GM12878 (cell line): ENCODE data around the gene JPH4. TPM values are rescaled to one million over a fixed set of nuclear protein-coding genes. Genes with fewer than 3 reads are reported as not detected.

ENCODE experiments used
- ATAC-seq: fragments of 200-7000 bp; cut with Tn5 transposase; 3 replicates; pipeline ENCODE4 v1.9.1; 2020; ENCODE audit warnings: mild to moderate bottlenecking, moderate library complexity
- BruUV-seq: library from RNA; stranded (reverse); fragments of 400-500 nt; replicated peaks from 2 replicates; lab custom pipeline; 2021; lab: Mats Ljungman, UMichigan
- CTCF ChIA-PET: fragments of 300-600 bp; sonication (Branson Sonifier 250); formaldehyde crosslinking; extraction: SDS; loops from one replicate; lab custom pipeline; 2021; ENCODE audit warnings: inconsistent platforms; lab: Yijun Ruan, JAX
- POLR2A ChIA-PET: fragments of 350-600 bp; formaldehyde crosslinking; extraction: SDS; loops from one replicate; lab custom pipeline; 2021; ENCODE audit warnings: inconsistent platforms; lab: Charles Lee
- RAD21 ChIA-PET: fragments of 300-600 bp; sonication (Branson Sonifier 250); formaldehyde crosslinking; loops from one replicate; lab custom pipeline; 2023; ENCODE audit warnings: antibody characterized with exemption; ENCODE audit not compliant: unreplicated experiment; lab: Charles Lee
- SMC1A ChIA-PET: fragments of 300-600 bp; sonication (Branson Sonifier 250); formaldehyde crosslinking; loops from one replicate; lab custom pipeline; 2023; ENCODE audit not compliant: unreplicated experiment, uncharacterized antibody; lab: Charles Lee
- DNase-seq: peaks from one replicate; pipeline ENCODE4 v3.0.0-alpha.2; 2011; ENCODE audit warnings: low read depth, low spot score
- FAIRE-seq: peaks from 3 replicates; lab custom pipeline; 2011; peaks lifted over from hg19 to GRCh38; lab: Jason Lieb, UNC
- H2AFZ ChIP-seq: 2 replicates; pipeline ENCODE4 v1.6.0; 2011; ENCODE audit warnings: low read depth, low read length, control low read depth; ENCODE audit not compliant: control insufficient read depth
- H3K27ac ChIP-seq: 2 replicates; pipeline ENCODE4 v1.5.1; 2011; ENCODE audit warnings: control low read depth; ENCODE audit not compliant: control insufficient read depth, insufficient read depth
- H3K27me3 ChIP-seq, 2 experiments: replicated peaks in 1 of 2; 2 replicates each; pipeline versions ENCODE4 v1.6.0 to v1.6.1; 2011; ENCODE audit warnings: low read length in 1 of 2; ENCODE audit not compliant: control insufficient read depth in 2 of 2, insufficient read depth in 2 of 2
- H3K36me3 ChIP-seq, 2 experiments: 2 replicates each; pipeline ENCODE4 v1.5.1; 2011; ENCODE audit warnings: low read length in 1 of 2; ENCODE audit not compliant: control insufficient read depth in 2 of 2, insufficient read depth in 2 of 2
- H3K4me1 ChIP-seq: 2 replicates; pipeline ENCODE4 v1.6.1; 2011; ENCODE audit warnings: mild to moderate bottlenecking, low read length, moderate library complexity, mixed read lengths; ENCODE audit not compliant: control insufficient read depth, insufficient read depth
- H3K4me2 ChIP-seq: 2 replicates; pipeline ENCODE4 v1.6.0; 2011; ENCODE audit warnings: control low read depth; ENCODE audit not compliant: control insufficient read depth, insufficient read depth
- H3K4me3 ChIP-seq: fragments of 200-600 bp; sonication (generic); 2 replicates; pipeline ENCODE4 v1.5.1; 2016
- H3K79me2 ChIP-seq: 2 replicates; pipeline ENCODE4 v1.6.0; 2011; ENCODE audit warnings: low read length; ENCODE audit not compliant: control insufficient read depth, insufficient read depth
- H3K9ac ChIP-seq: 2 replicates; pipeline ENCODE4 v1.8.0; 2011; ENCODE audit warnings: low read length, control low read depth, mixed read lengths; ENCODE audit not compliant: control insufficient read depth, insufficient read depth
- H3K9me3 ChIP-seq: replicated peaks from 3 replicates; pipeline ENCODE4 v1.5.1; 2011; ENCODE audit warnings: mild to moderate bottlenecking, low read length; ENCODE audit not compliant: control insufficient read depth, insufficient read depth
- H4K20me1 ChIP-seq: 2 replicates; pipeline ENCODE4 v1.6.0; 2011; ENCODE audit not compliant: control insufficient read depth, insufficient read depth
- CREB1 ChIP-seq: IDR thresholded peaks from 2 replicates; pipeline ENCODE4 v1.6.1; 2012; ENCODE audit warnings: low read depth, mild to moderate bottlenecking, inconsistent platforms
- CREM ChIP-seq: IDR thresholded peaks from 2 replicates; pipeline ENCODE4 v1.6.1; 2014; ENCODE audit warnings: antibody characterized with exemption, low read depth
- NR2C1 ChIP-seq: fragments of 450-650 bp; IDR thresholded peaks from 2 replicates; pipeline ENCODE4 v1.6.1; 2017; ENCODE audit warnings: antibody characterized with exemption, mild to moderate bottlenecking, moderate library complexity
- SPI1 ChIP-seq: IDR thresholded peaks from 2 replicates; pipeline ENCODE4 v1.6.1; 2011; ENCODE audit warnings: low read depth, mild to moderate bottlenecking, low read length, moderate library complexity, borderline replicate concordance; ENCODE audit not compliant: insufficient read depth
- WGBS: methylation state at CpG from one replicate; pipeline ENCODE4 v1.1.6; 2016; ENCODE audit warnings: low lambda C conversion rate; ENCODE audit not compliant: insufficient replicate concordance, insufficient coverage; ENCODE audit errors: missing lambda C conversion rate; 5-methylcytosine and 5-hydroxymethylcytosine counted together
- in situ Hi-C: fragments of 300-500 bp; cut with MboI; formaldehyde crosslinking; loops from 9 replicates; pipeline ENCODE4 v1.14.3; 2018; ENCODE audit warnings: mixed read lengths
- intact Hi-C: fragments of 100-400 bp; cut with micrococcal nuclease; formaldehyde crosslinking; loops from one replicate; pipeline ENCODE4 v1.14.2; 2022; ENCODE audit not compliant: unreplicated experiment
- polyA plus RNA-seq, 11 experiments: library from polyadenylated mRNA; depleted of rRNA in 4 of 11; unstranded in 6 of 11; stranded (reverse) in 5 of 11; fragments of >200 nt; fragmentation: Nextera tagmentation in 4 of 11; fragmentation: Illumina TruSeq in 1 of 11; extraction: Ambion mirVana in 4 of 11; extraction: Trizol in 1 of 11; gene quantifications; 1 replicate in 1 of 11; 2 replicates in 10 of 11; pipeline versions ENCODE4 v1.2.1 to v1.2.3, GENCODE V29; 2011 to 2016; ENCODE audit warnings: inconsistent platforms in 2 of 11, missing spikeins in 2 of 11, low read depth in 1 of 11
- total RNA-seq, 4 experiments: library from RNA; depleted of rRNA in 3 of 4; stranded (reverse); fragments of >200 nt in 3 of 4; fragmentation: Illumina TruSeq in 1 of 4; extraction: Trizol in 1 of 4; gene quantifications; 2 replicates each; pipeline versions ENCODE4 v1.2.1 to v1.2.3, GENCODE V29; 2013 to 2021
- TF ChIP-seq, protein P1 (sequence below): IDR thresholded peaks from 2 replicates; pipeline ENCODE4 v1.6.1; 2012; ENCODE audit warnings: low read length, inconsistent platforms

Gene JPH4
- total and polyA plus RNA-seq, 10 of the 15 experiments (the other 5 are each of a cell fraction or from before 2014, with no cell fraction given), result 0.48 to 10.3 (median 3.8) TPM

DNA sequence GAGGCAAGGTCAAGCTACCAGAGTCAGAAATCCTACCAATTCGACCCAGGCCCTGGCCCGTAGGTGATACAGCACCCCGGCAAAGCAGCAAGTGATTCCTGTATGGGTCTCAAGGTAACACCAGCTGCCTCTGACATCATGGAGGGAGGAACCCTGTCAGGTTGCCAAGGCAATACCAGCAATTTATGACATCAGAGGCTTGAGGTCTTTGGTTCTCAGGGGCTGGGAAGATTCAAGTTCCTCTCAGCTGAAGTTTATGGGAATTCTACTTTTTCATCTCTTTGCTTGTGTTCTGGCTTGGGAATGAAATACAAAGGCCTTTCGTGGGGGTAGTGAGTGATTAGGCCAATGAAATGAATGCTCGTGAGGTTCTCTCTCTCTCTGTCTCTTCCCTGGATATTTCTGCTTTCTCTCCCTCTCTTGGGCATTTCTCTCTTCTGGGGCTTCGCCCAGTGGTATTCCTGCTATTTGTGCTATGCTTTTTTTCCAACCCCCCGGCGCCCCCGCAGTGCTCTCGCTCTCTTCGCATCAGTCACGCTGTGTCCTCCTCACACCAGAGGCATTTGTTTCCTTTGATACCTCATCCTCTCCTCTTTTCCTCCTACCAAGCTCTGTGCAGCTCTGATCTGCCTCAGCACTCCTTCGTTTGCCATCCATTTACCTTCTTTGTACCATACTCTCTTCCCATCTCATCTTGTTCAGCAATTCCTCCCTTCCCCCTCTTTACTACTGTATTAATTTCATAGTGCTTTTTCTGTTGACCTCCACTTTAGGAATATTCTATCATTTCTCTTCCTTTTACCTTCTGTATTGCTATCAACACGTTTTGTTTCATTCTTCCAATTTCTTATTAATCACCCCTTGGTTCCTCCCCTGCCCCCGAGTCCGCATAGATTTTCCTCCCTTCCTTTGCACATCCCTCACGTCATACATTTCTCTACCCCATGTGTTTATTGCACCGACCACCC, 30.0 kb downstream of the JPH4 start:
- POLR2A ChIA-PET, result interaction anchor here (1.5 kb wide), 1 partner anchor 9 kb away, joined by 3 read pairs; no protein-coding TSS in a partner anchor
- 69% methylated on average over 18 of the region's 18 CpGs for WGBS
- FAIRE-seq (no peak), DNase-seq (no peak), ATAC-seq (no peak)
- intact Hi-C loops, result no loop called here
- Histone ChIP-seq H3K36me3 (no peaks in the 10 kb centered on the region), H3K9ac (no peak overlapping the region), H3K9me3 (no peaks in the 10 kb centered on the region), H3K79me2 (no peaks in the 10 kb centered on the region), H3K4me2 (no peak overlapping the region), H4K20me1 (no peaks in the 10 kb centered on the region), H3K4me3 (no peak overlapping the region), H2AFZ (no peak overlapping the region), H3K27me3 (no peaks in the 10 kb centered on the region), H3K4me1 (no peaks in the 10 kb centered on the region), H3K27ac (no peak overlapping the region)
- BruUV-seq, result TSS peak; percentile 68
- no peak for TF ChIP-seq SPI1
- TF ChIP-seq CREB1, result peak; percentile 49; the same call in 1 of the 2 replicates
- TF ChIP-seq NR2C1, result no peak
- TF ChIP-seq CREM, result peak; percentile 17; the same call in 1 of the 2 replicates
- TF ChIP-seq, protein P1, sequence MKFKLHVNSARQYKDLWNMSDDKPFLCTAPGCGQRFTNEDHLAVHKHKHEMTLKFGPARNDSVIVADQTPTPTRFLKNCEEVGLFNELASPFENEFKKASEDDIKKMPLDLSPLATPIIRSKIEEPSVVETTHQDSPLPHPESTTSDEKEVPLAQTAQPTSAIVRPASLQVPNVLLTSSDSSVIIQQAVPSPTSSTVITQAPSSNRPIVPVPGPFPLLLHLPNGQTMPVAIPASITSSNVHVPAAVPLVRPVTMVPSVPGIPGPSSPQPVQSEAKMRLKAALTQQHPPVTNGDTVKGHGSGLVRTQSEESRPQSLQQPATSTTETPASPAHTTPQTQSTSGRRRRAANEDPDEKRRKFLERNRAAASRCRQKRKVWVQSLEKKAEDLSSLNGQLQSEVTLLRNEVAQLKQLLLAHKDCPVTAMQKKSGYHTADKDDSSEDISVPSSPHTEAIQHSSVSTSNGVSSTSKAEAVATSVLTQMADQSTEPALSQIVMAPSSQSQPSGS, result no peak
- CTCF ChIA-PET, result interaction anchor here (0.9 to 2.8 kb wide), 9 partner anchors 8 to 71 kb away, joined by 3 to 25 read pairs (median 6); no protein-coding TSS in a partner anchor
- SMC1A ChIA-PET, result interaction anchor here (0.7 to 1.2 kb wide), 4 partner anchors 20 to 71 kb away, joined by 3 to 7 read pairs (median 4); no protein-coding TSS in a partner anchor
- in situ Hi-C loops, result no loop called here
- RAD21 ChIA-PET, result interaction anchor here (1.2 kb wide), 1 partner anchor 11 kb away, joined by 6 read pairs; no protein-coding TSS in a partner anchor
